HepG2 (cell line): Measurements from ENCODE around the gene UBAC2. TPM values are rescaled to one million over a fixed set of nuclear protein-coding genes. Genes with fewer than 3 reads are reported as not detected.

Source experiments
- ATAC-seq: fragments of 200-7000 bp; cut with Tn5 transposase; 3 replicates; pipeline ENCODE4 v1.9.1; 2020; ENCODE audit warnings: mild to moderate bottlenecking, moderate library complexity
- BruUV-seq: library from RNA; stranded (reverse); fragments of 400-500 nt; replicated peaks from 2 replicates; lab custom pipeline; 2021; lab: Mats Ljungman, UMichigan
- CTCF ChIA-PET: fragments of 300-600 bp; formaldehyde crosslinking; extraction: SDS; loops from one replicate; lab custom pipeline; 2021; ENCODE audit warnings: low total read pairs, inconsistent platforms, low intra/inter-chr PET ratio; lab: Yijun Ruan, JAX
- POLR2A ChIA-PET: fragments of 350-600 bp; sonication (Branson Sonifier 250); formaldehyde crosslinking; loops from one replicate; lab custom pipeline; 2020; ENCODE audit warnings: antibody characterized with exemption, inconsistent platforms; lab: Yijun Ruan, JAX
- DNase-seq: peaks from one replicate; pipeline ENCODE4 v3.0.0-alpha.2; 2015; ENCODE audit warnings: low spot score
- FAIRE-seq: peaks from 3 replicates; lab custom pipeline; 2011; peaks lifted over from hg19 to GRCh38; lab: Jason Lieb, UNC
- H2AFZ ChIP-seq: one replicate; pipeline ENCODE4 v1.6.1; 2011; ENCODE audit warnings: low read length, inconsistent platforms
- H3K27ac ChIP-seq: fragments of 300-600 bp; 3 replicates; pipeline ENCODE4 v1.8.0; 2011; ENCODE audit warnings: mixed run types, mild to moderate bottlenecking, mixed read lengths, low read length, inconsistent platforms; ENCODE audit not compliant: insufficient read depth; ENCODE audit errors: extremely low read length
- H3K27me3 ChIP-seq, 2 experiments: fragments of 200-600 bp in 1 of 2; 2 replicates in 1 of 2; 3 replicates in 1 of 2; pipeline versions ENCODE4 v1.6.0 to v1.8.0; 2011; ENCODE audit warnings: low read length in 2 of 2, mild to moderate bottlenecking in 2 of 2, moderate library complexity in 2 of 2, inconsistent platforms in 1 of 2; ENCODE audit not compliant: insufficient read depth in 2 of 2, control insufficient read depth in 1 of 2
- H3K36me3 ChIP-seq, 2 experiments: fragments of 200-600 bp in 1 of 2; replicated peaks in 1 of 2; 2 replicates in 1 of 2; 3 replicates in 1 of 2; pipeline versions ENCODE4 v1.5.1 to v1.8.0; 2011; ENCODE audit warnings: low read length in 2 of 2, inconsistent platforms in 1 of 2; ENCODE audit not compliant: insufficient read depth in 2 of 2, control insufficient read depth in 1 of 2
- H3K4me1 ChIP-seq: 2 replicates; pipeline ENCODE4 v1.5.1; 2012; ENCODE audit warnings: low read length, inconsistent platforms; ENCODE audit not compliant: insufficient read depth
- H3K4me2 ChIP-seq: 2 replicates; pipeline ENCODE4 v1.6.0; 2011; ENCODE audit warnings: low read depth, low read length, inconsistent platforms
- H3K4me3 ChIP-seq, 3 experiments: fragments of 200-600 bp in 1 of 3; sonication (generic), shearing (Covaris generic) in 1 of 3; replicated peaks in 1 of 3; 2 replicates each; pipeline ENCODE4 v1.5.1; 2011 to 2016; ENCODE audit warnings: low read length in 3 of 3, inconsistent platforms in 2 of 3, low read depth in 2 of 3, mild to moderate bottlenecking in 2 of 3, control low read depth in 1 of 3, mixed read lengths in 1 of 3; ENCODE audit not compliant: insufficient read depth in 1 of 3
- H3K79me2 ChIP-seq: one replicate; pipeline ENCODE4 v1.6.1; 2011; ENCODE audit warnings: low read length, inconsistent platforms; ENCODE audit not compliant: insufficient read depth
- H3K9ac ChIP-seq: 2 replicates; pipeline ENCODE4 v1.6.0; 2011; ENCODE audit warnings: mild to moderate bottlenecking, low read depth, low read length, inconsistent platforms; ENCODE audit not compliant: insufficient read depth
- H3K9me3 ChIP-seq: 2 replicates; pipeline ENCODE4 v1.5.1; 2012; ENCODE audit warnings: mild to moderate bottlenecking, low read length
- H4K20me1 ChIP-seq: 2 replicates; pipeline ENCODE4 v1.6.0; 2011; ENCODE audit warnings: inconsistent platforms, mild to moderate bottlenecking, low read length, moderate library complexity; ENCODE audit not compliant: insufficient read depth
- BRD4 ChIP-seq: sonication (generic); formaldehyde crosslinking; IDR thresholded peaks from 2 replicates; pipeline ENCODE4 v1.4.0; 2020; ENCODE audit warnings: missing genetic modification reagents
- FLYWCH1 ChIP-seq: sonication (generic); formaldehyde crosslinking; IDR thresholded peaks from 2 replicates; pipeline ENCODE4 v1.8.1; 2023; ENCODE audit warnings: mild to moderate bottlenecking, missing genetic modification reagents
- NFIC ChIP-seq: IDR thresholded peaks from 2 replicates; pipeline ENCODE4 v1.6.1; 2012; ENCODE audit warnings: mild to moderate bottlenecking, low read length, inconsistent platforms
- SRF ChIP-seq: IDR thresholded peaks from 2 replicates; pipeline ENCODE4 v1.6.1; 2011; ENCODE audit warnings: mild to moderate bottlenecking, low read depth, low read length, moderate library complexity
- TSC22D2 ChIP-seq: sonication (generic); formaldehyde crosslinking; IDR thresholded peaks from 2 replicates; pipeline ENCODE4 v1.5.1; 2020; ENCODE audit warnings: missing genetic modification reagents, mild to moderate bottlenecking, borderline replicate concordance
- ZFP36 ChIP-seq: fragments of 150-350 bp; IDR thresholded peaks from 2 replicates; pipeline ENCODE4 v1.6.1; 2018; ENCODE audit warnings: borderline replicate concordance, low read length, low read depth; ENCODE audit not compliant: partially characterized antibody
- ZNF121 ChIP-seq: sonication (generic); formaldehyde crosslinking; IDR thresholded peaks from 2 replicates; pipeline ENCODE4 v1.5.0; 2020; ENCODE audit warnings: mild to moderate bottlenecking, missing genetic modification reagents
- ZNF598 ChIP-seq: sonication (generic); formaldehyde crosslinking; IDR thresholded peaks from 2 replicates; pipeline ENCODE4 v1.5.1; 2020; ENCODE audit warnings: mild to moderate bottlenecking, missing genetic modification reagents, borderline replicate concordance
- ZNF7 ChIP-seq: IDR thresholded peaks from 2 replicates; pipeline ENCODE4 v1.6.1; 2016; ENCODE audit warnings: missing biosample characterization, missing genetic modification reagents
- ZNF772 ChIP-seq: sonication (generic); formaldehyde crosslinking; IDR thresholded peaks from 2 replicates; pipeline ENCODE4 v1.5.0; 2020; ENCODE audit warnings: mild to moderate bottlenecking, missing genetic modification reagents
- WGBS: methylation state at CpG from one replicate; pipeline ENCODE4 v1.1.6; 2017; ENCODE audit warnings: low lambda C conversion rate; 5-methylcytosine and 5-hydroxymethylcytosine counted together
- in situ Hi-C: cut with HindIII; loops from 2 replicates; pipeline ENCODE4 v1.10.0; 2017; ENCODE audit warnings: low pct_unique_long_range_greater_than_20kb; ENCODE audit not compliant: extremely low pct_ligation_motif_present
- intact Hi-C: fragments of 100-400 bp; cut with micrococcal nuclease; formaldehyde crosslinking; loops from one replicate; pipeline ENCODE4 v1.10.0; 2022; ENCODE audit not compliant: unreplicated experiment
- polyA plus RNA-seq, 8 experiments: library from polyadenylated mRNA; depleted of rRNA in 3 of 8; stranded (reverse) in 7 of 8; unstranded in 1 of 8; fragments of >200 nt; fragmentation: Illumina TruSeq in 4 of 8; extraction: Trizol in 4 of 8; gene quantifications; 2 replicates each; pipeline versions ENCODE4 v1.2.1 to v1.2.3, GENCODE V29; 2011 to 2016; ENCODE audit warnings: low read depth in 4 of 8, missing spikeins in 1 of 8, mixed read lengths in 1 of 8; ENCODE audit not compliant: insufficient read depth in 1 of 8
- total RNA-seq, 5 experiments: library from RNA; depleted of rRNA; stranded (reverse); fragments of >200 nt; fragmentation: Illumina TruSeq; extraction: Trizol; gene quantifications; 2 replicates each; pipeline ENCODE4 v1.2.3, GENCODE V29; 2016; ENCODE audit warnings: low read depth in 1 of 5
- TF ChIP-seq, protein P1 (sequence below): sonication (generic); formaldehyde crosslinking; conservative IDR thresholded peaks from 2 replicates; pipeline ENCODE4 v1.8.0; 2022; ENCODE audit warnings: mild to moderate bottlenecking, moderate library complexity, missing genetic modification reagents
- TF ChIP-seq, protein P2 (sequence below): sonication (generic); formaldehyde crosslinking; IDR thresholded peaks from 2 replicates; pipeline ENCODE4 v1.5.1; 2020; ENCODE audit warnings: missing genetic modification reagents, mild to moderate bottlenecking, borderline replicate concordance
- TF ChIP-seq, protein P3 (sequence below): sonication (generic); formaldehyde crosslinking; IDR thresholded peaks from 2 replicates; pipeline ENCODE4 v1.5.1; 2020; ENCODE audit warnings: missing genetic modification reagents, mild to moderate bottlenecking, borderline replicate concordance

The UBAC2 gene
- total and polyA plus RNA-seq, 2 of the 13 experiments (the other 11 are each of a cell fraction or from before 2014, with no cell fraction given): 61.3 to 80.8 TPM

DNA sequence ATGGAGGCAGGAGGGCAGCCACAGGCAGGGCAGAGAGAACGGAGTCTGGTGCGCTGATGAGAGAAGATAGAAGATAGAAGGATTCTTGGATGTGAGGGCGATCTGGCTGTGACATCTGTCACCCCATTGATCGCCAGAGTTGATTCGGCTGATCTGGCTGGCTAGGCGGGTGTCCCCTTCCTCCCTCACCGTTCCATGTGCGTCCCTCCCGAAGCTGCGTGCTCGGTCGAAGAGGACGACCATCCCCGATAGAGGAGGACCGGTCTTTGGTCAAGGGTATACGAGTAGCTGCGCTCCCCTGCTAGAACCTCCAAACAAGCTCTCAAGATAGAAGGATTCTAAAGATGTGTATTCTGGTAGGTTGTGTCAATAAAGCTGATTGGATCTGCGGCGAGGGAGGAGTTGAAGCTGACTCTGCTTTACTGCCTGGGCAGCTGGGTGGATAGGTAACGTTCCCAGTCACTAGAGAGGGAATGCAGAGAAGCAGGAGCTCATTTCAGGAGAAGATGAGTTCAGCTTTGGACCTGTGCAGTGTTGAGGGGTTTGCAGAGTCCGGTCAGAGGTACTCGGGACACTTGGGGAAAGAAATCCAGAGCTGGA, 5.1 kb downstream of the UBAC2 start:
- POLR2A ChIA-PET: no interaction called here
- ATAC-seq: no peak
- H3K9ac ChIP-seq: no peak overlapping the region
- H3K9me3 ChIP-seq: no peaks in the 10 kb centered on the region
- in situ Hi-C loops: no loop called here
- no TSS peak for BruUV-seq
- 0 out of 2 replicates have a peak, but pooled peaks cover 5% of the 10 kb centered on the region for H4K20me1 ChIP-seq
- TF ChIP-seq ZNF121 (CRISPR knock-in tag) (no peak), SRF (no peak)
- TF ChIP-seq, protein P1, sequence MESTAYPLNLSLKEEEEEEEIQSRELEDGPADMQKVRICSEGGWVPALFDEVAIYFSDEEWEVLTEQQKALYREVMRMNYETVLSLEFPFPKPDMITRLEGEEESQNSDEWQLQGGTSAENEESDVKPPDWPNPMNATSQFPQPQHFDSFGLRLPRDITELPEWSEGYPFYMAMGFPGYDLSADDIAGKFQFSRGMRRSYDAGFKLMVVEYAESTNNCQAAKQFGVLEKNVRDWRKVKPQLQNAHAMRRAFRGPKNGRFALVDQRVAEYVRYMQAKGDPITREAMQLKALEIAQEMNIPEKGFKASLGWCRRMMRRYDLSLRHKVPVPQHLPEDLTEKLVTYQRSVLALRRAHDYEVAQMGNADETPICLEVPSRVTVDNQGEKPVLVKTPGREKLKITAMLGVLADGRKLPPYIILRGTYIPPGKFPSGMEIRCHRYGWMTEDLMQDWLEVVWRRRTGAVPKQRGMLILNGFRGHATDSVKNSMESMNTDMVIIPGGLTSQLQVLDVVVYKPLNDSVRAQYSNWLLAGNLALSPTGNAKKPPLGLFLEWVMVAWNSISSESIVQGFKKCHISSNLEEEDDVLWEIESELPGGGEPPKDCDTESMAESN (CRISPR knock-in tag): no peak
- TF ChIP-seq, all 625 proteins: peak for 0
- Histone ChIP-seq H2AFZ (no peak overlapping the region), H3K4me1 (peaks cover 26% of the 10 kb centered on the region), H3K4me3 (no peak overlapping the region), H3K4me2 (no peak overlapping the region), H3K27ac (no peak overlapping the region), H3K27me3 (no peaks in the 10 kb centered on the region), H3K79me2 (peaks cover 79% of the 10 kb centered on the region), H3K36me3 (peaks cover 6 to 13% of the 10 kb centered on the region in 2 experiments; a peak in 2 of 5 replicates)
- intact Hi-C loops: no loop called here
- no peak for FAIRE-seq
- no peak for DNase-seq
- CTCF ChIA-PET: no interaction called here
- 95% methylated on average over 21 of the region's 22 CpGs for WGBS

DNA sequence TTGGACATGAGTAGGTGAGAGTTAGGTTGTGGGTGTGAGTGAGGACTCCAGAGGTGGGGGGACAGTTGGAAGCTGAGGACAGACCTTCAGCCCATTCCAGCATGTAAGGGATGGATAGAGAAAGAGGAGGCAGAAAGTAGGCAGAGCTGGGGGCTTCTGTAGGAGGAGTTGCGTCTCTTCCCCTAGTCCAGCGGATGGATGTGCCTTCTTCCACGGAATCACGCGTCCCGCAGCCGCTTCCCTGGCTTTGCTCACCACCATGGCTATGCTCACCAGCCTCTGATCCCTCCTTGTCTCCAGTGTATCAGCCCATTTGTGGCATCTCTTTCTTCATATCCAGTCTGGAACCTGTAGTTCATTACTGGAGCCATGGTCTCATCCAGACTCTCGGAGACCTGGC, 5.6 kb downstream of the UBAC2 start:
- no TSS peak for BruUV-seq
- no peak for TF ChIP-seq ZNF7 (CRISPR knock-in tag)
- TF ChIP-seq ZNF772: no peak
- TF ChIP-seq, protein P2, sequence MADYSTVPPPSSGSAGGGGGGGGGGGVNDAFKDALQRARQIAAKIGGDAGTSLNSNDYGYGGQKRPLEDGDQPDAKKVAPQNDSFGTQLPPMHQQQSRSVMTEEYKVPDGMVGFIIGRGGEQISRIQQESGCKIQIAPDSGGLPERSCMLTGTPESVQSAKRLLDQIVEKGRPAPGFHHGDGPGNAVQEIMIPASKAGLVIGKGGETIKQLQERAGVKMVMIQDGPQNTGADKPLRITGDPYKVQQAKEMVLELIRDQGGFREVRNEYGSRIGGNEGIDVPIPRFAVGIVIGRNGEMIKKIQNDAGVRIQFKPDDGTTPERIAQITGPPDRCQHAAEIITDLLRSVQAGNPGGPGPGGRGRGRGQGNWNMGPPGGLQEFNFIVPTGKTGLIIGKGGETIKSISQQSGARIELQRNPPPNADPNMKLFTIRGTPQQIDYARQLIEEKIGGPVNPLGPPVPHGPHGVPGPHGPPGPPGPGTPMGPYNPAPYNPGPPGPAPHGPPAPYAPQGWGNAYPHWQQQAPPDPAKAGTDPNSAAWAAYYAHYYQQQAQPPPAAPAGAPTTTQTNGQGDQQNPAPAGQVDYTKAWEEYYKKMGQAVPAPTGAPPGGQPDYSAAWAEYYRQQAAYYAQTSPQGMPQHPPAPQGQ: no peak
- TF ChIP-seq ZNF598 (CRISPR knock-in tag): no peak
- TF ChIP-seq TSC22D2 (CRISPR knock-in tag): no peak
- TF ChIP-seq ZFP36: no peak
- no peak for TF ChIP-seq BRD4
- TF ChIP-seq, protein P3, sequence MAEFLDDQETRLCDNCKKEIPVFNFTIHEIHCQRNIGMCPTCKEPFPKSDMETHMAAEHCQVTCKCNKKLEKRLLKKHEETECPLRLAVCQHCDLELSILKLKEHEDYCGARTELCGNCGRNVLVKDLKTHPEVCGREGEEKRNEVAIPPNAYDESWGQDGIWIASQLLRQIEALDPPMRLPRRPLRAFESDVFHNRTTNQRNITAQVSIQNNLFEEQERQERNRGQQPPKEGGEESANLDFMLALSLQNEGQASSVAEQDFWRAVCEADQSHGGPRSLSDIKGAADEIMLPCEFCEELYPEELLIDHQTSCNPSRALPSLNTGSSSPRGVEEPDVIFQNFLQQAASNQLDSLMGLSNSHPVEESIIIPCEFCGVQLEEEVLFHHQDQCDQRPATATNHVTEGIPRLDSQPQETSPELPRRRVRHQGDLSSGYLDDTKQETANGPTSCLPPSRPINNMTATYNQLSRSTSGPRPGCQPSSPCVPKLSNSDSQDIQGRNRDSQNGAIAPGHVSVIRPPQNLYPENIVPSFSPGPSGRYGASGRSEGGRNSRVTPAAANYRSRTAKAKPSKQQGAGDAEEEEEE (CRISPR knock-in tag): no peak
- no peak for TF ChIP-seq NFIC
- no peak for TF ChIP-seq FLYWCH1 (CRISPR knock-in tag)
- no peak overlapping the region for H3K4me3 ChIP-seq
- ChIA-PET CTCF (no interaction called here), POLR2A (no interaction called here)
- H3K9ac ChIP-seq: no peak overlapping the region
- no peak for DNase-seq
- H3K27me3 ChIP-seq: no peaks in the 10 kb centered on the region
- WGBS: over 99% methylated on average over 8 of the region's 8 CpGs
- FAIRE-seq: no peak
- peaks cover 6 to 13% of the 10 kb centered on the region in 2 experiments; a peak in 2 of 5 replicates for H3K36me3 ChIP-seq
- ATAC-seq: no peak
- peaks cover 10% of the 10 kb centered on the region; the same call in 1 of the 2 replicates for H4K20me1 ChIP-seq
- H3K4me1 ChIP-seq: peaks cover 26% of the 10 kb centered on the region
- in situ Hi-C loops (no loop called here), intact Hi-C loops (no loop called here)
- no peak overlapping the region for H3K4me2 ChIP-seq
- no peaks in the 10 kb centered on the region for H3K9me3 ChIP-seq
- peaks cover 84% of the 10 kb centered on the region for H3K79me2 ChIP-seq
- no peak overlapping the region for H2AFZ ChIP-seq
- H3K27ac ChIP-seq: no peak overlapping the region
